ENCODE data around the gene CHRM3.

Gene CHRM3

GRCh38 chr1:239413916-239414315, 27.5 kb downstream of the CHRM3 start:
- H3K27me3 ChIP-seq (ENCODE audit: control insufficient read depth, insufficient read depth, low read length) = no peaks in the 10 kb centered on the region
- no peaks in the 10 kb centered on the region for H3K36me3 ChIP-seq (ENCODE audit: control insufficient read depth, insufficient read depth, low read length)
- H3K4me3 ChIP-seq (ENCODE audit: low read depth, low read length) = no peak overlapping the region
- H3K9me3 ChIP-seq (ENCODE audit: control insufficient read depth, insufficient read depth, low read length) = no peaks in the 10 kb centered on the region
- H3K9ac ChIP-seq (ENCODE audit: low read depth, low read length) = no peak overlapping the region
- H3K27ac ChIP-seq (ENCODE audit: low read depth, low read length) = no peak overlapping the region
- H3K4me1 ChIP-seq (ENCODE audit: control insufficient read depth, insufficient read depth, low read length) = no peaks in the 10 kb centered on the region

- H3K36me3 ChIP-seq (ENCODE audit: control insufficient read depth, insufficient read depth, low read length) = no peaks in the 10 kb centered on the region
- H3K4me1 ChIP-seq (ENCODE audit: control insufficient read depth, insufficient read depth, low read length) = no peaks in the 10 kb centered on the region
- no peak overlapping the region for H3K4me3 ChIP-seq (ENCODE audit: low read depth, low read length)
- no peaks in the 10 kb centered on the region for H3K27me3 ChIP-seq (ENCODE audit: control insufficient read depth, insufficient read depth, low read length)
- H3K9me3 ChIP-seq (ENCODE audit: control insufficient read depth, insufficient read depth, low read length) = no peaks in the 10 kb centered on the region
- H3K9ac ChIP-seq (ENCODE audit: low read depth, low read length) = no peak overlapping the region
- H3K27ac ChIP-seq (ENCODE audit: low read depth, low read length) = no peak overlapping the region
Observed at GRCh38 chr1:239417221-239417620, 30.9 kb downstream of the CHRM3 start.

DNA sequence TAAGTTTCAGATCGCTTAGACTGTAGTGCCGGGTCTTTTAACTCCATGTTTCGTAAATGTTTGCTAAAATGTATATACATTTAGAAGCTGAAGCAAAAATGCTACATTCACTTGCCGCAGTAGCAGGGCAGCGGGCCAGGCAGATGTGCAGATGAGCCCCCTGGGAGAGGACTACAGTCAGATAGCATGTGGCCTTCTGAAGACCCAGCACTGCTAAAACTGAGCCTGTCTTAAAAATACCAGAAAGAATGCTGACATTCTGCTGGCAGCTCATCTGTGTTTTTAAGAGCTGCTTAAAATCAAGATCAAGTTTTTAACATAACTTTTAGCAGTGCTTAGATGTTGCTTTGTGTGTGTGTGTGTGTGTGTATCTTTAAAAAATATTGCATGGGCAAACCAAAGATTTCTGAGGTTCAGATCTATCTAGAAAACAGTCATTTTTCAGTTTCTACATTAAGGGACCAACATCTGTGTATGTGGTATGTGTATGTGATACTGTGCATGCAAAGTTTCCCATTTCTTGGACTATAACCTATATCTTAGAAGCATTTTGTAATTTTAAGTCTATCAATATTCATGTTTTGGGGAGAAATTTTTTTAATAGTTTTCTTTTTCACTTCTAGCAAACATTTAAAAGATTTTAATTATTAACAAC, 31.7 kb downstream of the CHRM3 start:
- no peak overlapping the region for H3K9ac ChIP-seq (ENCODE audit: low read depth, low read length)
- H3K27me3 ChIP-seq (ENCODE audit: control insufficient read depth, insufficient read depth, low read length) = no peaks in the 10 kb centered on the region
- H3K9me3 ChIP-seq (ENCODE audit: control insufficient read depth, insufficient read depth, low read length) = no peaks in the 10 kb centered on the region
- no peaks in the 10 kb centered on the region for H3K36me3 ChIP-seq (ENCODE audit: control insufficient read depth, insufficient read depth, low read length)
- H3K27ac ChIP-seq (ENCODE audit: low read depth, low read length) = no peak overlapping the region
- H3K4me1 ChIP-seq (ENCODE audit: control insufficient read depth, insufficient read depth, low read length) = no peaks in the 10 kb centered on the region
- H3K4me3 ChIP-seq (ENCODE audit: low read depth, low read length) = no peak overlapping the region

- H3K4me1 ChIP-seq (ENCODE audit: control insufficient read depth, insufficient read depth, low read length) = no peaks in the 10 kb centered on the region
- H3K36me3 ChIP-seq (ENCODE audit: control insufficient read depth, insufficient read depth, low read length) = no peaks in the 10 kb centered on the region
- H3K27ac ChIP-seq (ENCODE audit: low read depth, low read length) = no peak overlapping the region
Observed at GRCh38 chr1:239418681-239419080, 32.3 kb downstream of the CHRM3 start.

GRCh38 chr1:239421811-239422210, 35.4 kb downstream of the CHRM3 start:
- no peak overlapping the region for H3K9ac ChIP-seq (ENCODE audit: low read depth, low read length)
- H3K36me3 ChIP-seq (ENCODE audit: control insufficient read depth, insufficient read depth, low read length) = no peaks in the 10 kb centered on the region
- no peak overlapping the region for H3K4me3 ChIP-seq (ENCODE audit: low read depth, low read length)
- H3K9me3 ChIP-seq (ENCODE audit: control insufficient read depth, insufficient read depth, low read length) = no peaks in the 10 kb centered on the region
- H3K27ac ChIP-seq (ENCODE audit: low read depth, low read length) = no peak overlapping the region
- H3K27me3 ChIP-seq (ENCODE audit: control insufficient read depth, insufficient read depth, low read length) = no peaks in the 10 kb centered on the region
- H3K4me1 ChIP-seq (ENCODE audit: control insufficient read depth, insufficient read depth, low read length) = no peaks in the 10 kb centered on the region

More at GRCh38 chr1:239418681-239419080, 32.3 kb downstream of the CHRM3 start:
- no peaks in the 10 kb centered on the region for H3K27me3 ChIP-seq (ENCODE audit: control insufficient read depth, insufficient read depth, low read length)
- H3K4me3 ChIP-seq (ENCODE audit: low read depth, low read length) = no peak overlapping the region
- H3K9ac ChIP-seq (ENCODE audit: low read depth, low read length) = no peak overlapping the region
- H3K9me3 ChIP-seq (ENCODE audit: control insufficient read depth, insufficient read depth, low read length) = no peaks in the 10 kb centered on the region

GRCh38 chr1:239422818-239423217, 36.5 kb downstream of the CHRM3 start:
- H3K9ac ChIP-seq (ENCODE audit: low read depth, low read length) = no peak overlapping the region
- H3K36me3 ChIP-seq (ENCODE audit: control insufficient read depth, insufficient read depth, low read length) = no peaks in the 10 kb centered on the region
- H3K27me3 ChIP-seq (ENCODE audit: control insufficient read depth, insufficient read depth, low read length) = no peaks in the 10 kb centered on the region
- H3K4me3 ChIP-seq (ENCODE audit: low read depth, low read length) = no peak overlapping the region
- no peak overlapping the region for H3K27ac ChIP-seq (ENCODE audit: low read depth, low read length)
- H3K4me1 ChIP-seq (ENCODE audit: control insufficient read depth, insufficient read depth, low read length) = no peaks in the 10 kb centered on the region
- H3K9me3 ChIP-seq (ENCODE audit: control insufficient read depth, insufficient read depth, low read length) = no peaks in the 10 kb centered on the region

GRCh38 chr1:239426821-239427475, 40.6 kb downstream of the CHRM3 start:
- Histone ChIP-seq H3K27ac (ENCODE audit: low read depth, low read length) (no peak overlapping the region), H3K4me1 (ENCODE audit: control insufficient read depth, insufficient read depth, low read length) (no peaks in the 10 kb centered on the region), H3K4me3 (ENCODE audit: low read depth, low read length) (no peak overlapping the region)

GRCh38 chr1:239427712-239428111, 41.3 kb downstream of the CHRM3 start:
- no peak overlapping the region for H3K27ac ChIP-seq (ENCODE audit: low read depth, low read length)
- no peaks in the 10 kb centered on the region for H3K9me3 ChIP-seq (ENCODE audit: control insufficient read depth, insufficient read depth, low read length)
- no peaks in the 10 kb centered on the region for H3K27me3 ChIP-seq (ENCODE audit: control insufficient read depth, insufficient read depth, low read length)
- H3K4me3 ChIP-seq (ENCODE audit: low read depth, low read length) = no peak overlapping the region
- no peaks in the 10 kb centered on the region for H3K36me3 ChIP-seq (ENCODE audit: control insufficient read depth, insufficient read depth, low read length)
- no peak overlapping the region for H3K9ac ChIP-seq (ENCODE audit: low read depth, low read length)
- H3K4me1 ChIP-seq (ENCODE audit: control insufficient read depth, insufficient read depth, low read length) = no peaks in the 10 kb centered on the region

More at GRCh38 chr1:239426821-239427475, 40.6 kb downstream of the CHRM3 start:
- Histone ChIP-seq H3K27me3 (ENCODE audit: control insufficient read depth, insufficient read depth, low read length) (no peaks in the 10 kb centered on the region), H3K36me3 (ENCODE audit: control insufficient read depth, insufficient read depth, low read length) (no peaks in the 10 kb centered on the region), H3K9me3 (ENCODE audit: control insufficient read depth, insufficient read depth, low read length) (no peaks in the 10 kb centered on the region), H3K9ac (ENCODE audit: low read depth, low read length) (no peak overlapping the region)

GRCh38 chr1:239428120-239428710, 41.8 kb downstream of the CHRM3 start:
- H3K4me1 ChIP-seq (ENCODE audit: control insufficient read depth, insufficient read depth, low read length) = no peaks in the 10 kb centered on the region
- no peaks in the 10 kb centered on the region for H3K9me3 ChIP-seq (ENCODE audit: control insufficient read depth, insufficient read depth, low read length)
- no peak overlapping the region for H3K4me3 ChIP-seq (ENCODE audit: low read depth, low read length)
- H3K36me3 ChIP-seq (ENCODE audit: control insufficient read depth, insufficient read depth, low read length) = no peaks in the 10 kb centered on the region
- H3K27me3 ChIP-seq (ENCODE audit: control insufficient read depth, insufficient read depth, low read length) = no peaks in the 10 kb centered on the region
- H3K27ac ChIP-seq (ENCODE audit: low read depth, low read length) = no peak overlapping the region
- H3K9ac ChIP-seq (ENCODE audit: low read depth, low read length) = no peak overlapping the region

GRCh38 chr1:239429163-239429562, 42.8 kb downstream of the CHRM3 start:
- H3K4me3 ChIP-seq (ENCODE audit: low read depth, low read length) = no peak overlapping the region
- no peaks in the 10 kb centered on the region for H3K9me3 ChIP-seq (ENCODE audit: control insufficient read depth, insufficient read depth, low read length)
- no peak overlapping the region for H3K9ac ChIP-seq (ENCODE audit: low read depth, low read length)
- no peaks in the 10 kb centered on the region for H3K4me1 ChIP-seq (ENCODE audit: control insufficient read depth, insufficient read depth, low read length)
- no peaks in the 10 kb centered on the region for H3K27me3 ChIP-seq (ENCODE audit: control insufficient read depth, insufficient read depth, low read length)
- H3K36me3 ChIP-seq (ENCODE audit: control insufficient read depth, insufficient read depth, low read length) = no peaks in the 10 kb centered on the region
- H3K27ac ChIP-seq (ENCODE audit: low read depth, low read length) = no peak overlapping the region

DNA sequence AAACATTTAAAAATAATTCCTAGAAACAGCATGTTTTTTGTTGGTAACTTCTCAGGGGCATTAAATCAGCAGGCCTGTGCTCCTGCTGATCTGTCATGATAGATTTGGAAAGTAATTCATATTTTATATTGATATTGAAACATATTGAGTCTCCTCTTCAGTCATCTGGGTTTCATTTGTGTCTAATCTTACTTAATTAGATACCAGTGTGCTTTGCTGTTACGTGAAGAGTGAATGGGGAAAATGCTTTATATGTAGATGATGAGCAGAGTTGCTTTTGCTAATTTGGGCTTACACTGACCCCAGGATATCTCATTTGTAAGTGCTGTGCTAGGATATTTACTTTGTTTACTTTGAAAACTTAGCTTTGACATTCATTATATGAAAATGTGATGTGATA, 45.9 kb downstream of the CHRM3 start:
- H3K27ac ChIP-seq (ENCODE audit: low read depth, low read length) = no peak overlapping the region
- H3K36me3 ChIP-seq (ENCODE audit: control insufficient read depth, insufficient read depth, low read length) = no peaks in the 10 kb centered on the region
- H3K4me1 ChIP-seq (ENCODE audit: control insufficient read depth, insufficient read depth, low read length) = no peaks in the 10 kb centered on the region
- no peaks in the 10 kb centered on the region for H3K9me3 ChIP-seq (ENCODE audit: control insufficient read depth, insufficient read depth, low read length)
- H3K27me3 ChIP-seq (ENCODE audit: control insufficient read depth, insufficient read depth, low read length) = no peaks in the 10 kb centered on the region
- no peak overlapping the region for H3K9ac ChIP-seq (ENCODE audit: low read depth, low read length)
- H3K4me3 ChIP-seq (ENCODE audit: low read depth, low read length) = no peak overlapping the region
